Activated CD8-positive, alpha-beta memory T cell treated with anti-CD3 and anti-CD28 coated beads, Interleukin-2, amount 10 ng/mL, durations not matched to agents 7 days and 5 days (primary cell): Measurements from ENCODE around the gene CDK19. TPM values are rescaled to one million over a fixed set of nuclear protein-coding genes. Genes with fewer than 3 reads are reported as not detected.
"Not testable (repeated sequence)": the region's sequence is repeated elsewhere in the genome, so short reads cannot be mapped to it uniquely, and the experiment has no call there.

ENCODE experiments used
- ATAC-seq: fragments of 150-1000 bp; cut with Tn5 transposase; one replicate; pipeline ENCODE4 v1.10.0; 2021; ENCODE audit warnings: moderate library complexity
- CTCF ChIA-PET: fragments of 350-600 bp; sonication (Branson Sonifier 250); formaldehyde crosslinking; loops from one replicate; lab custom pipeline; 2021; ENCODE audit warnings: antibody characterized with exemption; lab: Charles Lee
- DNase-seq: peaks from one replicate; pipeline ENCODE4 v3.0.0-alpha.2; 2020
- H3K27ac Mint-ChIP-seq: one replicate; pipeline ENCODE4 v1.8.0; 2021; ENCODE audit warnings: mild to moderate bottlenecking, mixed read lengths
- H3K27me3 Mint-ChIP-seq: one replicate; pipeline ENCODE4 v1.8.0; 2021; ENCODE audit warnings: mixed read lengths
- H3K36me3 Mint-ChIP-seq: one replicate; pipeline ENCODE4 v1.8.0; 2021; ENCODE audit warnings: mild to moderate bottlenecking, mixed read lengths
- H3K4me1 Mint-ChIP-seq: one replicate; pipeline ENCODE4 v1.8.0; 2021; ENCODE audit warnings: mixed read lengths
- H3K4me3 Mint-ChIP-seq: one replicate; pipeline ENCODE4 v1.8.0; 2021; ENCODE audit warnings: mild to moderate bottlenecking, moderate library complexity, mixed read lengths
- H3K9me3 Mint-ChIP-seq: one replicate; pipeline ENCODE4 v1.8.0; 2022; ENCODE audit warnings: low read depth, mixed read lengths
- total RNA-seq, 2 experiments: library from RNA; stranded (reverse); gene quantifications; one replicate each; pipeline ENCODE4 v1.2.3, GENCODE V29; 2021

Gene CDK19
- total RNA-seq, 2 experiments from 2014 or later, result 27.8 to 29.4 TPM

GRCh38 chr6:110761371-110761770, 53.9 kb downstream of the CDK19 start:
- no peaks in the 10 kb centered on the region for H3K27me3 Mint-ChIP-seq
- ATAC-seq (no peak), DNase-seq (no peak)
- H3K4me3 Mint-ChIP-seq, result no peak overlapping the region
- CTCF ChIA-PET, result no interaction called here
- H3K9me3 Mint-ChIP-seq, result peaks cover 3% of the 10 kb centered on the region
- H3K27ac Mint-ChIP-seq, result no peak overlapping the region
- peaks cover 16% of the 10 kb centered on the region for H3K36me3 Mint-ChIP-seq
- H3K4me1 Mint-ChIP-seq, result peaks cover 12% of the 10 kb centered on the region

DNA sequence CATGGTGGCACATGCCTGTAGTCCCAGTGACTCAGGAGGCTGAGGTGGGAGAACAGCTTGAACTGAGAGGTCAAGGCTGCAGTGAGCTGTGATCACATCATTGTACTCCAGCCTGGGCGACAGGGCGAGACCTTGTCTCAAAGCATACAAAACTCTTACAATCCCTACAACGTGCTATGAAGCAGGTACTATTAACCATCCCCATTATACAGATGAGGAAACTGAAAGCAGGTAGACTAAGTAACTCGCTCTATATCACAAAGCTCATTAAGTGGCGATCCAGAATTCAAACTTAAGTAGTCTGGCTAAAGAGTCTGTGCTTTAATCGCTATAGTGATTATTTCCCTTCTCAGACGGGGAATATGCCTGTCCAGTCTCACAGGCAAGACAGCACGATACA, 54.7 kb downstream of the CDK19 start:
- CTCF ChIA-PET, result no interaction called here
- Mint-ChIP-seq H3K36me3 (peaks cover 12% of the 10 kb centered on the region), H3K4me3 (no peak overlapping the region), H3K4me1 (peaks cover 12% of the 10 kb centered on the region), H3K27me3 (no peaks in the 10 kb centered on the region), H3K9me3 (peaks cover 3% of the 10 kb centered on the region), H3K27ac (no peak overlapping the region)
- ATAC-seq (no peak), DNase-seq (no peak)

DNA sequence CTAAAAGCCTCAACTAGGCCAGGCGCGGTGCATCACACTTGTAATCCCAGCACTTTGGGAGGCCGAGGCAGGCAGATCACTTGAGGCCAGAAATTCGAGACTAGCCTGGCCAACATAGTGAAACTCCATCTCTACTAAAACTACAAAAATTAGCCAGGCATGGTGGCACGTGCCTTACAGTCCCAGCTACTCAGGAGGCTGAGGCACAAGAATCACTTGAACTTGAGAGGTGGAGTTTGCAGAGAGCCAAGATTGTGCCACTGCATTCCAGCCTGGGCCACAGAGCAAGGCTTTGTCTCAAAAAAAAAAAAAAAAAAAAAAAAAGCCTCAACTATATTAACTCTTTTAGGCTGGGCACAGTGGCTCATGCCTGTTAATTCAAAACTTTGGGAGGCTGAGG, 55.2 kb downstream of the CDK19 start:
- not testable (repeated sequence) for H3K27me3 Mint-ChIP-seq, H3K4me3 Mint-ChIP-seq, DNase-seq, H3K27ac Mint-ChIP-seq, ATAC-seq, H3K9me3 Mint-ChIP-seq
- CTCF ChIA-PET, result interaction anchor here (0.6 kb wide), 1 partner anchor 139 kb away, joined by 3 read pairs; no protein-coding TSS in a partner anchor
- Mint-ChIP-seq H3K4me1 (peaks cover 12% of the 10 kb centered on the region), H3K36me3 (peaks cover 13% of the 10 kb centered on the region)

DNA sequence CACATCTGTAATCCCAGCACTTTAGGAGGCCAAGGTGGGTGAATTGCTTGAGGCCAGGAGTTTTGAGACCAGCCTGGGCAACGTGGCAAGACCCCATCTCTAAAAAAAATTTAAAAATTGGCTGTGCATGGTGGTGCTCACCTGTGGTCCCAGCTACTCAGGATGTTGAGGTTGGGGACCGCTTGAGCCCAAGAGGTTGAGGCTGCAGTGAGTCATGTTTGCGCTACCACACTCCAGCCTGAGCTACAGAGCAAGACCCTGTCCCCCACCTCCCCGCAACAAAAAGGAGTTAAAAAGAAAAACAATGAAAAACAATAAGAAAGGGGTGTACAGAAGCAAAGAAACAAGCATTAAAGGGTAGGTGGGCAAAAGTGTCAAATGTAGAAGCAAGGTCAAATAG, 57.3 kb downstream of the CDK19 start:
- Mint-ChIP-seq H3K9me3 (no peaks in the 10 kb centered on the region), H3K4me3 (no peak overlapping the region), H3K27me3 (no peaks in the 10 kb centered on the region), H3K27ac (no peak overlapping the region), H3K36me3 (peaks cover 5% of the 10 kb centered on the region), H3K4me1 (peaks cover 12% of the 10 kb centered on the region)
- ATAC-seq, result no peak
- CTCF ChIA-PET, result interaction anchor here (1.5 kb wide), 1 partner anchor 56 kb away, joined by 3 read pairs; no protein-coding TSS in a partner anchor
- no peak for DNase-seq

- DNase-seq, result no peak
- Mint-ChIP-seq H3K4me1 (peaks cover 12% of the 10 kb centered on the region), H3K36me3 (peaks cover 5% of the 10 kb centered on the region), H3K9me3 (no peaks in the 10 kb centered on the region), H3K27ac (no peak overlapping the region), H3K27me3 (no peaks in the 10 kb centered on the region), H3K4me3 (no peak overlapping the region)
- CTCF ChIA-PET, result interaction anchor here (0.9 kb wide), 1 partner anchor 122 kb away, joined by 3 read pairs; no protein-coding TSS in a partner anchor
- no peak for ATAC-seq
These were observed 58.5 kb downstream of the CDK19 start for GRCh38 chr6:110756817-110757216.

DNA sequence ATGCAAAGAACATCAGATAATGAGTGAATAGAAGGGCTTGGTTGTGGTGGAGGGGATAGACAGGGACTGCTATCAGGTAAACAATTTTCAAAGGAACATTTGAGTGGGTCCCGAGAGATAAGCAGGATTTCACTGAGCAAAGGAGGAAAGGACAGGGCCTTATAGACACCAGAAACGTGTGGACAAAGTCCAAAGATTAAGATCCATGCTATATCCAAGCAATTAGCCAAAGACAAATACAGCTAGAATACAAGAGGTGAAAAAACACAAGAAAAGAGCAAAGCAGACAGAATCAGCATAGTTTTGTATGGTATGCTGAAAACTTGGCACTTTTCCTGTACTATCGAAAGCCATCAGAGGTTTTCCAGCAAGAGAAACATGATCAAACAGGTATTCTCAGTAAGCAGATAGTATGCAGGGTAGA, 59.8 kb downstream of the CDK19 start:
- no peaks in the 10 kb centered on the region for H3K9me3 Mint-ChIP-seq
- H3K27ac Mint-ChIP-seq, result no peak overlapping the region
- CTCF ChIA-PET, result interaction anchor here (1.1 kb wide), 1 partner anchor 228 kb away, joined by 3 read pairs; no protein-coding TSS in a partner anchor
- no peaks in the 10 kb centered on the region for H3K27me3 Mint-ChIP-seq
- DNase-seq (no peak), ATAC-seq (no peak)
- H3K4me3 Mint-ChIP-seq, result no peak overlapping the region
- H3K4me1 Mint-ChIP-seq, result peaks cover 12% of the 10 kb centered on the region
- H3K36me3 Mint-ChIP-seq, result peaks cover 5% of the 10 kb centered on the region

GRCh38 chr6:110753936-110754668, 61.2 kb downstream of the CDK19 start:
- not testable (repeated sequence) for ATAC-seq, H3K9me3 Mint-ChIP-seq, DNase-seq, H3K27ac Mint-ChIP-seq, H3K4me3 Mint-ChIP-seq, H3K27me3 Mint-ChIP-seq, H3K36me3 Mint-ChIP-seq
- H3K4me1 Mint-ChIP-seq, result peaks cover 13% of the 10 kb centered on the region
- CTCF ChIA-PET, result interaction anchor here (1.3 kb wide), 1 partner anchor 219 kb away, joined by 3 read pairs; no protein-coding TSS in a partner anchor

DNA sequence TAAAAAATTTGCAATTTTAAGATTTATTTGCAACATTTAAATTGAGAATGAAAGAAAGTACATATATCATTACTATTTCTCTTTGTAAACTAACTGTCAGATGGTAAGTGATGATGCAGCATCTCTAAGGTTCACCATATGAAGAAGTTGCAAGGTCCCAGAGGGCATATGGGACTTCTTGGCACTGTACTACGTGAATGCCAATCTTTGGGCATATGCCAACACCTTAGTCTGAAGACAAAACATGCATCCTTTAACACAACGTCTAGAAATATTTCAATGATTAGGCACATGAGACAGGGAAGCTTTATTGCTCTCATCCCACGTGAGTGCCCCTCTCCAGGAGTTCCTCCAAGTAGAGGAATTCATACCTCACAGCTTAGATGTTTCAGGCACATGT, 66.8 kb downstream of the CDK19 start:
- Mint-ChIP-seq H3K27me3 (no peaks in the 10 kb centered on the region), H3K36me3 (peaks cover 9% of the 10 kb centered on the region), H3K27ac (no peak overlapping the region), H3K9me3 (no peaks in the 10 kb centered on the region), H3K4me3 (no peak overlapping the region), H3K4me1 (peaks cover 1% of the 10 kb centered on the region)
- DNase-seq, result no peak
- no peak for ATAC-seq
- CTCF ChIA-PET, result interaction anchor here (0.5 kb wide), 1 partner anchor 1333 kb away, joined by 3 read pairs; no protein-coding TSS in a partner anchor

DNA sequence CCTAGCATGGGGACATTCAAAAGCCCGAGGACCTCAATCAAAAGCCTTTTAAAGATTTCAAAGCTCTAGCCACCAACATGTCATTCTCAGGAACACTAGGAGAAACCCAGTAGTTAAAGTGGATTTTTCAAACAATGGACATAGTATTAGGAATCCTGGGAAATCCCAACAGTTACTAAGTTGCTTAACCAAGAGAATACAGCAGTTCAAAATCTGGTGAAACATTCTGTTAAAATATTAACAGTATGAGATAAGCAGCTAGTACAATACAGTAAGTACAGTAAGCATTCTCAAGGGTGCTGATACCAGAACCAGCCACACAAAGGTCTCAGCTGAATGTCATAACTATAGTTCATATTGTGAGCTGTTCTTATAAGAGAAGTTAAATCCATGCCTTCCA, 68.6 kb downstream of the CDK19 start:
- no peak for ATAC-seq
- no peak for DNase-seq
- Mint-ChIP-seq H3K27me3 (no peaks in the 10 kb centered on the region), H3K4me1 (peaks cover 1% of the 10 kb centered on the region), H3K27ac (no peak overlapping the region), H3K4me3 (no peak overlapping the region), H3K9me3 (peaks cover 9% of the 10 kb centered on the region), H3K36me3 (peaks cover 26% of the 10 kb centered on the region)
- CTCF ChIA-PET, result no interaction called here

DNA sequence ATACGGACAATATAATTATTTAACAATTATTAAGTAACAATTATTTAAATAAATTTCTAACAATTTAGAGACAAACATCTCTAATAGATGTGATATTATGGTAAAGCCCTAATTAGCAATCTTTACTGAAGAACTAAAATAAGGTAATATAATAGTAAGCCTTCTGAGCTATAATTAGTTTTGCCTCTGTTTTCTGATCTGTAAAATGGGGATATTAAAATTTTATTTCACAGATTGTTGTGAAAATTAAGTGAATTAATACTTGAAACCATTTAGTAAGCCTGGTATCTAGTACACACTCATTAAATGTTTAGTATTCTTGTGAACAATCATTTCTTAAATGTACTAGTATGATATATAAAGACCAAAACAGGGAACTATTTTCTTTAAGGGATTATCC, 70.3 kb downstream of the CDK19 start:
- CTCF ChIA-PET, result interaction anchor here (1.0 kb wide), 1 partner anchor 13 kb away, joined by 3 read pairs; no protein-coding TSS in a partner anchor
- ATAC-seq, result no peak
- H3K4me1 Mint-ChIP-seq, result no peaks in the 10 kb centered on the region
- H3K4me3 Mint-ChIP-seq, result no peak overlapping the region
- H3K36me3 Mint-ChIP-seq, result peaks cover 40% of the 10 kb centered on the region
- H3K27me3 Mint-ChIP-seq, result no peaks in the 10 kb centered on the region
- no peak for DNase-seq
- H3K27ac Mint-ChIP-seq, result no peak overlapping the region
- H3K9me3 Mint-ChIP-seq, result peaks cover 19% of the 10 kb centered on the region

- Mint-ChIP-seq H3K9me3 (peaks cover 19% of the 10 kb centered on the region), H3K36me3 (peaks cover 42% of the 10 kb centered on the region)
- ATAC-seq, DNase-seq, H3K4me3 Mint-ChIP-seq, CTCF ChIA-PET, H3K4me1 Mint-ChIP-seq, H3K27ac Mint-ChIP-seq, H3K27me3 Mint-ChIP-seq: not testable (repeated sequence)
These were observed 72.7 kb downstream of the CDK19 start for GRCh38 chr6:110742552-110742951.

- DNase-seq, result no peak
- no peak overlapping the region for H3K4me3 Mint-ChIP-seq
- H3K27ac Mint-ChIP-seq, result no peak overlapping the region
- no peak for ATAC-seq
- no peaks in the 10 kb centered on the region for H3K4me1 Mint-ChIP-seq
- H3K36me3 Mint-ChIP-seq, result peaks cover 42% of the 10 kb centered on the region
- peaks cover 19% of the 10 kb centered on the region for H3K9me3 Mint-ChIP-seq
- CTCF ChIA-PET, result interaction anchor here (0.9 to 1.4 kb wide), 2 partner anchors 59 to 74 kb away, joined by 3 to 4 read pairs; partner anchors contain the start of gene CDK19
- no peaks in the 10 kb centered on the region for H3K27me3 Mint-ChIP-seq
These were observed 73.8 kb downstream of the CDK19 start for GRCh38 chr6:110741517-110741916.

GRCh38 chr6:110738899-110739365, 76.3 kb downstream of the CDK19 start:
- Mint-ChIP-seq H3K4me3 (no peak overlapping the region), H3K9me3 (peaks cover 19% of the 10 kb centered on the region), H3K4me1 (no peaks in the 10 kb centered on the region), H3K27me3 (no peaks in the 10 kb centered on the region), H3K36me3 (peaks cover 44% of the 10 kb centered on the region), H3K27ac (no peak overlapping the region)
- DNase-seq (no peak), ATAC-seq (no peak)
- CTCF ChIA-PET, result no interaction called here

DNA sequence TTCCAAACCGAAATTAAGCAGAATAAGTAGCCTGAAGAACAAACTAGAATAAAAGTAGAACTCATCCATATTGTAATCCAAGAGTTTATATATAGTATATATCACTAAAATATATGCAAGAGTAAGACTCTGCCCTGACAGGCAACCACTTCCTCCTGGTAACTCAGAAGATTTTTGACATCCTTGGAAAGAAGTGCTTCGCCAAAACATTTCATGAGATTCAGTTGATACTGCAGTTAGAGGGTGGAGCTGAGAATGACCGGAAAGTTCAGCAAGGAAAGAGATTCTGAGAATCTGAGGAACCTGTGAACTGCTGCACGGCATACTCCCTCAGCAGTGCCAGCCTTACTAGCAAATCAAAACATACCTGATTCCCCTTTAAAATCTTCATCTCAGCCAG, 79.6 kb downstream of the CDK19 start:
- CTCF ChIA-PET, result no interaction called here
- Mint-ChIP-seq H3K27ac (no peak overlapping the region), H3K36me3 (peaks cover 24% of the 10 kb centered on the region), H3K4me3 (no peak overlapping the region), H3K9me3 (peaks cover 3% of the 10 kb centered on the region), H3K4me1 (no peaks in the 10 kb centered on the region), H3K27me3 (no peaks in the 10 kb centered on the region)
- DNase-seq, result no peak
- no peak for ATAC-seq
